ENCODE measurements around the gene CA9.

DNA sequence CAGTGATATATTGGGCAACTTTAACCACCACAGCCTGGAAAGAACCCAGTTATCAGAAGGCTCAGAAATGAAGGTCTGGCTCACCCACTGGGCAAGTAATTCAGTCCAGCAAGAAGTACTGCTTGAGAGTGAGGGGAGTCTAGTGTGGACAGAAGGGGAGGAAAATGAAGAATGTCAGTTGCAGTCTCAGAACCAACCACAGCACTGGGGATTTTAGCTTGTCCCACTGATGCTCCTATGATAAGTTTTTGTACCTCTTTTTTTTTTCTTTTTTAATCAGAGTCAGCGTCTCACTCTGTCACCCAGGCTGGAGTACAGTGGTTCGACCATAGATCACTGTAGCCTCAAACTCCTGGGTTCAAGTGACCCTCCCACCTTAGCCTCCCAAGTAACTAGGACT, 46.2 kb upstream of the CA9 start:
- TF ChIP-seq EZH2 (IDR thresholded peaks at IDR 0.05; ENCODE audit: insufficient read depth, poor library complexity, severe bottlenecking) (no peak), EZH2phosphoT487 (IDR thresholded peaks at IDR 0.05; ENCODE audit: insufficient read depth, low read depth) (no peak)
